Spinal cord (tissue), 10 donors: ENCODE data around the gene CRAT. TPM values are rescaled to one million over a fixed set of nuclear protein-coding genes. Genes with fewer than 3 reads are reported as not detected.
A peak's percentile ranks its signal among the peaks of the same experiment; 100 is the strongest.

Source experiments
- DNase-seq, 6 donors: peaks; one replicate each; pipeline versions ENCODE4 v3.0.0 to v3.0.0-alpha.2; 2013 to 2015; ENCODE audit warnings: low spot score in 6 of 6, low read depth in 4 of 6
- H3K27ac ChIP-seq: one replicate; pipeline ENCODE4 v1.5.1; 2013; ENCODE audit warnings: low read depth, low read length, control low read depth
- H3K27me3 ChIP-seq: one replicate; pipeline ENCODE4 v1.6.1; 2013; ENCODE audit warnings: low read length; ENCODE audit not compliant: control insufficient read depth, insufficient read depth
- H3K36me3 ChIP-seq: one replicate; pipeline ENCODE4 v1.6.1; 2013; ENCODE audit warnings: low read length; ENCODE audit not compliant: control insufficient read depth, insufficient read depth
- H3K4me1 ChIP-seq: one replicate; pipeline ENCODE4 v1.6.1; 2013; ENCODE audit warnings: low read length; ENCODE audit not compliant: control insufficient read depth, insufficient read depth
- H3K4me3 ChIP-seq: one replicate; pipeline ENCODE4 v1.5.1; 2013; ENCODE audit warnings: low read depth, low read length, control low read depth
- H3K9me3 ChIP-seq: one replicate; pipeline ENCODE4 v1.6.1; 2013; ENCODE audit warnings: low read length; ENCODE audit not compliant: control insufficient read depth, insufficient read depth
- WGBS: methylation state at CpG from one replicate; pipeline ENCODE4 v1.1.5; 2013; ENCODE audit warnings: missing lambda C conversion rate; ENCODE audit not compliant: insufficient coverage; 5-methylcytosine and 5-hydroxymethylcytosine counted together
- polyA plus RNA-seq, 2 donors: library from polyadenylated mRNA; unstranded; fragments of 120-200 nt; gene quantifications; one replicate each; pipeline ENCODE4 v1.2.1, GENCODE V29; 2013; ENCODE audit not compliant: insufficient read length in 2 of 2
- total RNA-seq, 2 donors: library from RNA; depleted of rRNA in 1 of 2; stranded (reverse); fragments of 120-200 nt in 1 of 2; fragments of >200 nt in 1 of 2; gene quantifications; one replicate each; pipeline versions ENCODE4 v1.2.3 to v1.2.4, GENCODE V29; 2013 to 2014
- donor health status: healthy.

Gene CRAT
- total and polyA plus RNA-seq, 4 donors = 27.1 to 68.7 (median 48.3) TPM

- peaks cover 64% of the 10 kb centered on the region for H3K36me3 ChIP-seq
- DNase-seq = no peak
- no peaks in the 10 kb centered on the region for H3K9me3 ChIP-seq
- 92% methylated on average over 12 of the region's 17 CpGs for WGBS
- no peak overlapping the region for H3K4me3 ChIP-seq
- H3K27me3 ChIP-seq = no peaks in the 10 kb centered on the region
- H3K4me1 ChIP-seq = peaks cover 24% of the 10 kb centered on the region
- no peak overlapping the region for H3K27ac ChIP-seq
Observed at GRCh38 chr9:129105857-129106694, 4.5 kb downstream of the CRAT start.

DNA sequence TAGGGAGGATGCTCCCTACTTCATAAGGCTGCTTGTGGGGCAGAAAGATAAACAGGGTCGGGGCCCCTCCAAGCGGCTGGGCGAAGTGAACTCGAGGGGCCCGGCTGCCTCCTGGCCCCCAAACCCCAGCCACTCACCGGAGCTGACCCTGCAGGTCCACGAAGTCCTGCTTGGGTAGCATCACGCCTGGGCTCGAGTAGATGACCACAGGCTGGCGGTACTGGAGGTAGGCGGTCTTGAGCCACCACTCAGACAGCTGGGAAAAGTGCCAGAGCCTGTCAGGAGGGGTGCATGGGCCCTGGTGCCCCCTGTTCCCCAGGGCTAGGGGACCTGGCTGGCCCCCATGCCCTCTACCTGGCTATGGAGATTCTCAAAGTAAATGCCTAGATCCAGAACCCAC, 6.5 kb downstream of the CRAT start:
- DNase-seq = no peak
- no peak overlapping the region for H3K4me3 ChIP-seq
- H3K9me3 ChIP-seq = no peaks in the 10 kb centered on the region
- H3K27ac ChIP-seq = no peak overlapping the region
- H3K4me1 ChIP-seq = peaks cover 14% of the 10 kb centered on the region
- H3K27me3 ChIP-seq = no peaks in the 10 kb centered on the region
- WGBS = 83% methylated on average over 11 of the region's 11 CpGs
- peaks cover 76% of the 10 kb centered on the region for H3K36me3 ChIP-seq

GRCh38 chr9:129103595-129103965, 7.0 kb downstream of the CRAT start:
- Histone ChIP-seq H3K27ac (no peak overlapping the region), H3K36me3 (peaks cover 74% of the 10 kb centered on the region), H3K4me3 (no peak overlapping the region), H3K27me3 (no peaks in the 10 kb centered on the region), H3K4me1 (peaks cover 9% of the 10 kb centered on the region), H3K9me3 (no peaks in the 10 kb centered on the region)
- no peak for DNase-seq
- WGBS = 90% methylated on average over 4 of the region's 4 CpGs

GRCh38 chr9:129102791-129103594, 7.6 kb downstream of the CRAT start:
- Histone ChIP-seq H3K4me1 (peaks cover 4% of the 10 kb centered on the region), H3K27ac (no peak overlapping the region), H3K36me3 (peaks cover 74% of the 10 kb centered on the region), H3K27me3 (no peaks in the 10 kb centered on the region), H3K9me3 (no peaks in the 10 kb centered on the region), H3K4me3 (no peak overlapping the region)
- WGBS = 43% methylated on average over 11 of the region's 14 CpGs
- DNase-seq = peak in 1 of 6 donors; percentile 36

- no peak for DNase-seq
- 97% methylated on average over 13 of the region's 13 CpGs for WGBS
- Histone ChIP-seq H3K27me3 (no peaks in the 10 kb centered on the region), H3K9me3 (no peaks in the 10 kb centered on the region), H3K4me3 (no peak overlapping the region), H3K4me1 (peaks cover 4% of the 10 kb centered on the region), H3K27ac (no peak overlapping the region), H3K36me3 (peaks cover 73% of the 10 kb centered on the region)
Observed at GRCh38 chr9:129102095-129102525, 8.5 kb downstream of the CRAT start.

GRCh38 chr9:129101279-129101678, 9.3 kb downstream of the CRAT start:
- H3K36me3 ChIP-seq = peaks cover 73% of the 10 kb centered on the region
- DNase-seq = no peak
- 92% methylated on average over 6 of the region's 7 CpGs for WGBS

GRCh38 chr9:129100383-129101169, 10.0 kb downstream of the CRAT start:
- WGBS = 66% methylated on average over 23 of the region's 28 CpGs
- Histone ChIP-seq H3K9me3 (no peaks in the 10 kb centered on the region), H3K36me3 (peaks cover 73% of the 10 kb centered on the region), H3K4me1 (peaks cover 4% of the 10 kb centered on the region), H3K27me3 (no peaks in the 10 kb centered on the region), H3K27ac (no peak overlapping the region), H3K4me3 (no peak overlapping the region)
- DNase-seq = no peak

More at GRCh38 chr9:129101279-129101678, 9.3 kb downstream of the CRAT start:
- H3K4me1 ChIP-seq = peaks cover 4% of the 10 kb centered on the region
- H3K27me3 ChIP-seq = no peaks in the 10 kb centered on the region
- no peaks in the 10 kb centered on the region for H3K9me3 ChIP-seq
- H3K4me3 ChIP-seq = no peak overlapping the region
- no peak overlapping the region for H3K27ac ChIP-seq

GRCh38 chr9:129098328-129098727, 12.3 kb downstream of the CRAT start:
- no peak overlapping the region for H3K4me3 ChIP-seq
- peaks cover 4% of the 10 kb centered on the region for H3K4me1 ChIP-seq
- DNase-seq = no peak
- H3K36me3 ChIP-seq = peaks cover 76% of the 10 kb centered on the region
- 94% methylated on average over 11 of the region's 11 CpGs for WGBS
- H3K27ac ChIP-seq = no peak overlapping the region
- no peaks in the 10 kb centered on the region for H3K27me3 ChIP-seq
- H3K9me3 ChIP-seq = no peaks in the 10 kb centered on the region

- H3K4me1 ChIP-seq = peaks cover 4% of the 10 kb centered on the region
- WGBS = 91% methylated on average over 10 of the region's 16 CpGs
- H3K4me3 ChIP-seq = no peak overlapping the region
- H3K27me3 ChIP-seq = no peaks in the 10 kb centered on the region
- H3K9me3 ChIP-seq = no peaks in the 10 kb centered on the region
- no peak overlapping the region for H3K27ac ChIP-seq
- DNase-seq = no peak
- peaks cover 72% of the 10 kb centered on the region for H3K36me3 ChIP-seq
Observed at GRCh38 chr9:129097671-129098306, 12.8 kb downstream of the CRAT start.
